ENCODE results near the gene PSPH. TPM values are rescaled to one million over a fixed set of nuclear protein-coding genes. Genes with fewer than 3 reads are reported as not detected.

PSPH gene
- total RNA-seq, 1 donor from 2014 or later = 42.5 TPM

DNA sequence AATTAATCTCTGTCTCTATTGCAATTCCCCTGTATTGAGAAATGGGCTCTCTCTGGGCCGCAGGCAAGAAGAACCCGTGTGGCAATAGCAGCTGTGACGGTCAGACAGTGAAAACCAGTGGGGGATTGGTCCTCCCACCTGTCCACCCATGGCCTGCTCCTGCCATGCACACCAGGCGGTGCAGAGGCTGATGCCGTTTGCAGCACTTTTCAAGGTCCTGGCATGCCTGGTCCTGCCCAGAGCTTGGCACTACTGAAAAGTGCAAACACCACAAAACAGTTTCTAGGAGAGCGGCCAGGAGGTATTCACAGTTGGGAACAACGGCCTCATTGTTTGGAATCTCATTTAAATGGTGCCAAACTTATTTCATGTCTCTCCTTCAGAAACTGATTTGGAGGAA, 41.5 kb downstream of the PSPH start:
- peak overlapping the region; percentile 50 for H3K27ac Mint-ChIP-seq (ENCODE audit: unreplicated experiment)
- no peak for TF ChIP-seq CTCF (conservative IDR thresholded peaks at IDR 0.05)
- no peaks in the 10 kb centered on the region for H3K27me3 Mint-ChIP-seq (ENCODE audit: low read depth)
- peaks cover 6% of the 10 kb centered on the region for H3K36me3 Mint-ChIP-seq (ENCODE audit: low read depth)
- peaks cover 22% of the 10 kb centered on the region for H3K4me1 Mint-ChIP-seq
- H3K9me3 Mint-ChIP-seq = no peaks in the 10 kb centered on the region
- H3K4me3 Mint-ChIP-seq = peak overlapping the region; percentile 70
- no peak for DNase-seq (ENCODE audit: low read depth, low spot score)

- no peak for DNase-seq (ENCODE audit: low read depth, low spot score)
- Mint-ChIP-seq H3K9me3 (no peaks in the 10 kb centered on the region), H3K36me3 (ENCODE audit: low read depth) (peaks cover 6% of the 10 kb centered on the region), H3K27me3 (ENCODE audit: low read depth) (no peaks in the 10 kb centered on the region), H3K4me1 (peaks cover 22% of the 10 kb centered on the region), H3K27ac (ENCODE audit: unreplicated experiment) (peak overlapping the region; percentile 90), H3K4me3 (peak overlapping the region; percentile 61)
- TF ChIP-seq CTCF (conservative IDR thresholded peaks at IDR 0.05) = no peak
Measured at GRCh38 chr7:56007891-56008290, 43.4 kb downstream of the PSPH start.

DNA sequence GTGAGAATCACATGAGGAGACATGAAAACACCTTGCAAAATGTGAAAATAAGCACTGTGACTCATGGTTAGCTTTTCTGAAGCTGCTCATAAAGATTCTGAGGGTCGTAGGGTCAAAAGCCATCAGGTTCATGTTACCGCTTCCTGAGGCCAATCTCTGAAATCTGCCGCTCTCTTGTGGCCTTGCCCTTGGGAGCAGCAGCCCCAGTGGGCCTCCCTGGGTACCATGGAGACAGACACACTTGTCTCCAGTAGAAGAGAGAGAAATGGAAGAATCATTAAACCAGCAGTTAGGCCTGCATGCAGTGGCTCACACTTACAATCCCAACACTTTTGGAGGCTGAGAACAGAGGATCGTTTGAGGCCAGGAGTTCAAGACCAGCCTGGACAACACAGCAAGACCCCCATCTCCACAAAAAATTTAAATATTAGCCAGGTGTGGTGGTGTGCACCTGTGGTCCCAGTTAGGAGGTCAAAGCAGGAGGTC, 44.0 kb downstream of the PSPH start:
- DNase-seq (ENCODE audit: low read depth, low spot score) = no peak
- Mint-ChIP-seq H3K4me3 (peak overlapping the region; percentile 74), H3K9me3 (no peaks in the 10 kb centered on the region), H3K36me3 (ENCODE audit: low read depth) (peaks cover 6% of the 10 kb centered on the region), H3K27me3 (ENCODE audit: low read depth) (no peaks in the 10 kb centered on the region), H3K4me1 (peaks cover 22% of the 10 kb centered on the region), H3K27ac (ENCODE audit: unreplicated experiment) (no peak overlapping the region)
- TF ChIP-seq CTCF (conservative IDR thresholded peaks at IDR 0.05) = no peak

- Mint-ChIP-seq H3K36me3 (ENCODE audit: low read depth) (peaks cover 4% of the 10 kb centered on the region), H3K27ac (ENCODE audit: unreplicated experiment) (no peak overlapping the region), H3K27me3 (ENCODE audit: low read depth) (no peaks in the 10 kb centered on the region), H3K9me3 (no peaks in the 10 kb centered on the region), H3K4me1 (peaks cover 19% of the 10 kb centered on the region), H3K4me3 (no peak overlapping the region)
- no peak for TF ChIP-seq CTCF (conservative IDR thresholded peaks at IDR 0.05)
- no peak for DNase-seq (ENCODE audit: low read depth, low spot score)
Measured at GRCh38 chr7:56003749-56004148, 47.5 kb downstream of the PSPH start.

DNA sequence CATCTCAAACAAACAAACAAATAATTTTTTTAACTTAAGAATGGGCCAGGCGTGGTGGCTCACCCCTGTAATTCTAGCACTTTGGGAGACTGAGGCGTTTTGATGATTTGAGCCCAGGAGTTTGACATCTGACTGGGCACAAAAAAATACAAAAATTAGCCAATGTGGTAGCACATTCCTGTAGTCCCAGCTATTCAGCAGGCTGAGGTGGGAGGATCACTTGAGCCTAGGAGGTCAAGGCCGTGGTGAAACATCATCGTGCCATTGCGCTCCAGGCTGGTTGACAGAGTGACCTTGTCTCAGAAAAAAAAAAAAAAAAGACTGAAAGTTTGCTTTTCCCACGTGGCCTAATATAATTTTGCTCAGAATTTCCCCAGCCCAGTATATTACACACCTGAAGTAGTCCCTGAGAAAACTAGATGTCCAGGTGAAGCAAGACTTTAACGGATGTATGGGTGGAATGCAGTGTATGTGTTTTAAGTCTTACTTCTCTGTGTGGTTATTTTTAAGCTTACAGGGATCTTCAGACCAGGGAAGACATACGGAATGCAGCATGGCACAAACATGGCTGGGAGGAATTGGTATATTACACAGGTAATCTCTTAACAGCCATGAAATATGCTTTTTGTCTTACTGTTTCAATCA, 54.3 kb downstream of the PSPH start:
- H3K36me3 Mint-ChIP-seq (ENCODE audit: low read depth) = peaks cover 22% of the 10 kb centered on the region
- H3K4me1 Mint-ChIP-seq = peaks cover 4% of the 10 kb centered on the region
- H3K27me3 Mint-ChIP-seq (ENCODE audit: low read depth) = no peaks in the 10 kb centered on the region
- H3K4me3 Mint-ChIP-seq = no peak overlapping the region
- no peak overlapping the region for H3K27ac Mint-ChIP-seq (ENCODE audit: unreplicated experiment)
- H3K9me3 Mint-ChIP-seq = no peaks in the 10 kb centered on the region
- DNase-seq (ENCODE audit: low read depth, low spot score) = no peak
- no peak for TF ChIP-seq CTCF (conservative IDR thresholded peaks at IDR 0.05)

Measured in neural crest cell (in vitro differentiated cells).